Heart right ventricle (tissue), 16 donors: ENCODE measurements around the gene RDH8. TPM values are rescaled to one million over a fixed set of nuclear protein-coding genes. Genes with fewer than 3 reads are reported as not detected.

Source experiments
- ATAC-seq, 8 donors: fragments of 200-7000 bp; cut with Tn5 transposase; one replicate each; pipeline ENCODE4 v1.9.1; 2020; ENCODE audit warnings: mild to moderate bottlenecking in 8 of 8, moderate library complexity in 8 of 8, moderate number of reproducible peaks in 1 of 8
- DNase-seq, 2 donors: peaks; one replicate each; pipeline ENCODE4 v3.0.0-alpha.2; 2020
- H3K27ac ChIP-seq, 10 donors: fragments of 200-600 bp; sonication (generic) in 2 of 10; one replicate each; pipeline versions ENCODE4 v1.5.0 to v1.8.0; 2020 to 2022; ENCODE audit warnings: mild to moderate bottlenecking in 3 of 10
- H3K27me3 ChIP-seq, 7 donors: fragments of 200-600 bp; one replicate each; pipeline ENCODE4 v1.8.0; 2021 to 2022; ENCODE audit warnings: mild to moderate bottlenecking in 2 of 7
- H3K36me3 ChIP-seq, 9 donors: fragments of 200-600 bp; sonication (generic) in 1 of 9; one replicate each; pipeline versions ENCODE4 v1.5.0 to v1.8.0; 2020 to 2022; ENCODE audit warnings: mild to moderate bottlenecking in 2 of 9
- H3K4me1 ChIP-seq, 9 donors: fragments of 200-600 bp; sonication (generic) in 1 of 9; one replicate each; pipeline versions ENCODE4 v1.5.0 to v1.8.0; 2020 to 2022; ENCODE audit warnings: mild to moderate bottlenecking in 4 of 9
- H3K4me3 ChIP-seq, 10 donors: fragments of 200-600 bp; sonication (generic) in 2 of 10; one replicate each; pipeline versions ENCODE4 v1.5.0 to v1.8.0; 2020 to 2022; ENCODE audit warnings: mild to moderate bottlenecking in 7 of 10, moderate library complexity in 2 of 10
- H3K9me3 ChIP-seq, 11 donors: fragments of 200-600 bp in 10 of 11; sonication (generic) in 2 of 11; one replicate each; pipeline versions ENCODE4 v1.5.0 to v1.8.0; 2013 to 2022; ENCODE audit warnings: mild to moderate bottlenecking in 2 of 11, control low read depth in 1 of 11, moderate library complexity in 1 of 11
- CTCF ChIP-seq, 9 donors: fragments of 200-600 bp; sonication (generic) in 2 of 9; IDR thresholded peaks; one replicate each; pipeline versions ENCODE4 v1.5.0 to v1.8.0; 2021 to 2022; ENCODE audit warnings: antibody characterized with exemption in 9 of 9, mild to moderate bottlenecking in 5 of 9, moderate library complexity in 1 of 9
- WGBS, 2 donors: extraction: QIAGEN DNeasy Blood & Tissue Kit; methylation state at CpG; one replicate each; pipeline ENCODE4 v1.1.7; 2013; ENCODE audit warnings: inconsistent platforms in 1 of 2; 5-methylcytosine and 5-hydroxymethylcytosine counted together
- intact Hi-C, 10 donors: fragments of 100-400 bp; cut with DNase I; formaldehyde crosslinking; loops; one replicate each; pipeline versions ENCODE4 v1.11.1 to v1.14.2; 2022
- polyA plus RNA-seq, 2 donors: library from polyadenylated mRNA; stranded (reverse); fragments of 200-250 nt; gene quantifications; one replicate each; pipeline ENCODE4 v1.2.3, GENCODE V29; 2013
- total RNA-seq, 10 donors: library from RNA; stranded (reverse); fragmentation: NEBNext Ultra II Directional in 3 of 10; extraction: Animal tissue kit (Norgen Biotek cat#: 25700) in 3 of 10; gene quantifications; one replicate each; pipeline versions ENCODE4 v1.2.1 to v1.2.4, GENCODE V29; 2021 to 2023
- donor health status: Arrhythmogenic right ventricular cardiomyopathy.
- donor health status: ischemic (EF 13 %, LVEDD 7.1; RV severe dilation, severe dysfunction).
- donor health status: healthy with polysubstance abuse.
- donor health status: DM: no; HTN: yes; CAD: no.
- donor health status: DM: no; HTN: no; CAD: no.
- donor health status: ischemic (EF 25% LVEDD 6.9; RV normal size, moderate dysfunction).
- donor health status: ischemic (EF 25% LVEDD 5.7; RV mildly dilated, moderate dysfunction).
- donor health status: healthy.
- donor health status: DM: yes; HTN: yes; CAD: no.
- donor health status: Ischemic cardiomyopathy.
- donor health status: ischemic (EF 35%, LVEDD 5.7; RV mildly dilated, moderate dysfunction).
- donor health status: nonischemic (EF 11% LVEDD 7.7; RV severe dilation, severe dysfunction).
- donor health status: DM: yes; HTN: yes; CAD: no.
- donor health status: PGD.
- donor health status: ischemic (EF 29% LVEDD 5.4; RV normal size, mild dysfunction).
- donor health status: nonischemic (EF 23%, LVEDD 6.1; RV moderate dilation, normal function).

Gene RDH8
- total and polyA plus RNA-seq, 12 donors = not detected

- peaks cover 0 to 51% (median 32%) of the 10 kb centered on the region in 7 donors for H3K27me3 ChIP-seq
- DNase-seq (no peak), ATAC-seq (no peak)
- no peak overlapping the region for H3K4me3 ChIP-seq
- intact Hi-C loops = no loop called here
- no peaks in the 10 kb centered on the region for H3K4me1 ChIP-seq
- no peak for TF ChIP-seq CTCF (IDR thresholded peaks at IDR 0.05)
- peaks cover 0 to 77% (median 3%) of the 10 kb centered on the region in 9 donors for H3K36me3 ChIP-seq
- WGBS, 2 donors = 75 to 77% methylated on average over 8 of the region's 8 CpGs
- H3K27ac ChIP-seq = no peak overlapping the region
- H3K9me3 ChIP-seq = no peaks in the 10 kb centered on the region
These were observed 44.2 kb upstream of the RDH8 start for GRCh38 chr19:9968820-9969687.

GRCh38 chr19:9969688-9969975 lies 43.7 kb upstream of the RDH8 start:
- no peaks in the 10 kb centered on the region for H3K9me3 ChIP-seq
- 72 to 78% methylated on average over 2 of the region's 2 CpGs for WGBS, 2 donors
- peaks cover 0 to 45% (median 32%) of the 10 kb centered on the region in 7 donors for H3K27me3 ChIP-seq
- H3K36me3 ChIP-seq = peaks cover 0 to 77% (median 3%) of the 10 kb centered on the region in 9 donors
- no peak overlapping the region for H3K27ac ChIP-seq
- TF ChIP-seq CTCF (IDR thresholded peaks at IDR 0.05) = no peak
- H3K4me1 ChIP-seq = no peaks in the 10 kb centered on the region
- ATAC-seq (no peak), DNase-seq (no peak)
- no peak overlapping the region for H3K4me3 ChIP-seq
- intact Hi-C loops = no loop called here

- Histone ChIP-seq H3K27me3 (peaks cover 0 to 36% (median 29%) of the 10 kb centered on the region in 7 donors), H3K4me3 (no peak overlapping the region), H3K36me3 (peaks cover 0 to 82% (median 3%) of the 10 kb centered on the region in 9 donors), H3K27ac (no peak overlapping the region), H3K4me1 (no peaks in the 10 kb centered on the region), H3K9me3 (no peaks in the 10 kb centered on the region)
- 66 to 79% methylated on average over 3 to 8 of the region's 8 CpGs for WGBS, 2 donors
- TF ChIP-seq CTCF (IDR thresholded peaks at IDR 0.05) = no peak
- DNase-seq (no peak), ATAC-seq (no peak)
- intact Hi-C loops = no loop called here
These were observed 42.8 kb upstream of the RDH8 start for GRCh38 chr19:9970481-9970880.

- Histone ChIP-seq H3K27ac (no peak overlapping the region), H3K36me3 (peaks cover 0 to 80% (median 3%) of the 10 kb centered on the region in 9 donors), H3K4me3 (no peak overlapping the region), H3K4me1 (no peaks in the 10 kb centered on the region), H3K27me3 (peaks cover 0 to 30% (median 20%) of the 10 kb centered on the region in 7 donors), H3K9me3 (no peaks in the 10 kb centered on the region)
- no peak for TF ChIP-seq CTCF (IDR thresholded peaks at IDR 0.05)
- intact Hi-C loops = no loop called here
- no peak for ATAC-seq
- WGBS, 2 donors = 74% methylated on average over 15 of the region's 15 CpGs
- no peak for DNase-seq
These were observed 42.0 kb upstream of the RDH8 start for GRCh38 chr19:9971166-9971897.
